IMR-90 (cell line): Measurements from ENCODE around the gene ABCA2. TPM values are rescaled to one million over a fixed set of nuclear protein-coding genes. Genes with fewer than 3 reads are reported as not detected.

ENCODE experiments used
- ATAC-seq: fragments of 200-7000 bp; cut with Tn5 transposase; 2 replicates; pipeline ENCODE4 v1.9.1; 2020; ENCODE audit warnings: low read depth, mild to moderate bottlenecking, moderate library complexity
- BruUV-seq: library from RNA; stranded (reverse); fragments of 400-500 nt; replicated peaks from 2 replicates; lab custom pipeline; 2021; lab: Mats Ljungman, UMichigan
- CTCF ChIA-PET: fragments of 300-600 bp; formaldehyde crosslinking; extraction: SDS; loops from one replicate; lab custom pipeline; 2021; ENCODE audit warnings: antibody characterized with exemption; lab: Yijun Ruan, JAX
- POLR2A ChIA-PET: fragments of 300-600 bp; sonication (Branson Sonifier 250); formaldehyde crosslinking; loops from one replicate; lab custom pipeline; 2022; ENCODE audit warnings: antibody characterized with exemption; ENCODE audit not compliant: unreplicated experiment; lab: Charles Lee
- DNase-seq: peaks from one replicate; pipeline ENCODE4 v3.0.0; 2013
- H2AFZ ChIP-seq: replicated peaks from 2 replicates; pipeline ENCODE3; 2013; ENCODE audit warnings: low read length, mild to moderate bottlenecking; ENCODE audit not compliant: poor library complexity
- H2AK5ac ChIP-seq: 2 replicates; pipeline ENCODE4 v1.6.1; 2013; ENCODE audit warnings: low read depth, low read length, inconsistent platforms
- H2AK9ac ChIP-seq: replicated peaks from 2 replicates; pipeline ENCODE3; 2013; ENCODE audit warnings: mild to moderate bottlenecking, low read depth, low read length, moderate library complexity; ENCODE audit not compliant: poor library complexity
- H2BK120ac ChIP-seq: 2 replicates; pipeline ENCODE4 v1.6.1; 2013; ENCODE audit warnings: low read depth, low read length, inconsistent platforms
- H2BK15ac ChIP-seq: 3 replicates; pipeline ENCODE4 v1.6.1; 2013; ENCODE audit warnings: low read depth, low read length, inconsistent platforms
- H2BK20ac ChIP-seq: 2 replicates; pipeline ENCODE4 v1.6.1; 2013; ENCODE audit warnings: low read depth, mild to moderate bottlenecking, inconsistent platforms, low read length, moderate library complexity
- H2BK5ac ChIP-seq: 2 replicates; pipeline ENCODE4 v1.6.1; 2013; ENCODE audit warnings: mild to moderate bottlenecking, low read depth, low read length, inconsistent platforms; ENCODE audit not compliant: poor library complexity, severe bottlenecking
- H3K14ac ChIP-seq: replicated peaks from 2 replicates; pipeline ENCODE4 v1.6.1; 2013; ENCODE audit warnings: low read depth, low read length, inconsistent platforms
- H3K18ac ChIP-seq: 2 replicates; pipeline ENCODE4 v1.6.1; 2013; ENCODE audit warnings: low read depth, low read length, control low read depth
- H3K23ac ChIP-seq: 2 replicates; pipeline ENCODE4 v1.6.1; 2013; ENCODE audit warnings: low read depth, low read length, inconsistent platforms
- H3K27ac ChIP-seq: 2 replicates; pipeline ENCODE4 v1.5.1; 2013; ENCODE audit warnings: mild to moderate bottlenecking, control low read depth, low read length; ENCODE audit not compliant: insufficient read depth
- H3K27me3 ChIP-seq: 2 replicates; pipeline ENCODE4 v1.6.1; 2013; ENCODE audit warnings: low read length; ENCODE audit not compliant: control insufficient read depth, insufficient read depth
- H3K36me3 ChIP-seq: 2 replicates; pipeline ENCODE4 v1.6.1; 2013; ENCODE audit warnings: low read length, mixed read lengths; ENCODE audit not compliant: control insufficient read depth, insufficient read depth
- H3K4ac ChIP-seq: 2 replicates; pipeline ENCODE4 v1.6.1; 2013; ENCODE audit warnings: low read depth, low read length, inconsistent platforms
- H3K4me1 ChIP-seq: 2 replicates; pipeline ENCODE4 v1.6.1; 2013; ENCODE audit warnings: low read length, mixed read lengths; ENCODE audit not compliant: control insufficient read depth, insufficient read depth
- H3K4me2 ChIP-seq: 2 replicates; pipeline ENCODE4 v1.6.1; 2013; ENCODE audit warnings: low read depth, mild to moderate bottlenecking, control low read depth, low read length, moderate library complexity
- H3K4me3 ChIP-seq: 2 replicates; pipeline ENCODE4 v1.5.1; 2013; ENCODE audit warnings: low read depth, mild to moderate bottlenecking, control low read depth, low read length, moderate library complexity; ENCODE audit not compliant: insufficient read depth
- H3K56ac ChIP-seq: 2 replicates; pipeline ENCODE4 v1.6.1; 2013; ENCODE audit warnings: low read length, inconsistent platforms; ENCODE audit not compliant: insufficient read depth; ENCODE audit errors: extremely low read depth
- H3K79me1 ChIP-seq, 2 experiments: 2 replicates each; pipeline ENCODE4 v1.6.1; 2013; ENCODE audit warnings: low read length in 2 of 2, inconsistent platforms in 1 of 2, low read depth in 1 of 2
- H3K9ac ChIP-seq: 2 replicates; pipeline ENCODE4 v1.6.1; 2013; ENCODE audit warnings: low read depth, low read length, control low read depth
- H3K9me1 ChIP-seq: 2 replicates; pipeline ENCODE4 v1.6.1; 2013; ENCODE audit warnings: low read length, inconsistent platforms; ENCODE audit not compliant: insufficient read depth
- H3K9me3 ChIP-seq: 2 replicates; pipeline ENCODE4 v1.6.1; 2013; ENCODE audit warnings: low read length; ENCODE audit not compliant: control insufficient read depth, insufficient read depth
- H4K20me1 ChIP-seq: 2 replicates; pipeline ENCODE4 v1.6.1; 2013; ENCODE audit warnings: low read length, inconsistent platforms; ENCODE audit not compliant: insufficient read depth
- H4K5ac ChIP-seq: 2 replicates; pipeline ENCODE4 v1.6.1; 2013; ENCODE audit warnings: mild to moderate bottlenecking, low read depth, low read length, control low read depth
- H4K8ac ChIP-seq, 2 experiments: 2 replicates each; pipeline ENCODE4 v1.6.1; 2013; ENCODE audit warnings: low read depth in 2 of 2, low read length in 2 of 2, control low read depth in 1 of 2, inconsistent platforms in 1 of 2
- H4K91ac ChIP-seq: 2 replicates; pipeline ENCODE4 v1.6.1; 2013; ENCODE audit warnings: low read depth, low read length, inconsistent platforms; ENCODE audit not compliant: insufficient read depth
- BHLHE40 ChIP-seq: fragments of 150-350 bp; IDR thresholded peaks from 2 replicates; pipeline ENCODE4 v1.6.1; 2016; ENCODE audit warnings: mild to moderate bottlenecking, low read depth, low read length
- CEBPB ChIP-seq: IDR thresholded peaks from 2 replicates; pipeline ENCODE4 v1.6.1; 2012; ENCODE audit warnings: low read depth, low read length, improper control_type of control experiment
- CHD1 ChIP-seq: IDR thresholded peaks from 2 replicates; pipeline ENCODE4 v1.6.1; 2012; ENCODE audit warnings: low read depth, low read length, improper control_type of control experiment
- MAFK ChIP-seq: IDR thresholded peaks from 2 replicates; pipeline ENCODE4 v1.6.1; 2012; ENCODE audit warnings: low read depth, low read length, improper control_type of control experiment
- MXI1 ChIP-seq: IDR thresholded peaks from 2 replicates; pipeline ENCODE4 v1.6.1; 2012; ENCODE audit warnings: low read depth, mild to moderate bottlenecking, low read length, moderate library complexity, borderline replicate concordance
- POLR2A ChIP-seq: IDR thresholded peaks from 2 replicates; pipeline ENCODE4 v1.6.1; 2012; ENCODE audit warnings: mild to moderate bottlenecking, low read depth, low read length
- RCOR1 ChIP-seq: IDR thresholded peaks from 2 replicates; pipeline ENCODE4 v1.6.1; 2012; ENCODE audit warnings: mild to moderate bottlenecking, low read length, improper control_type of control experiment; ENCODE audit not compliant: insufficient replicate concordance
- RFX5 ChIP-seq: IDR thresholded peaks from 2 replicates; pipeline ENCODE4 v1.8.0; 2012; ENCODE audit warnings: low read depth, mild to moderate bottlenecking, low read length, moderate library complexity
- WGBS, 2 experiments: methylation state at CpG; one replicate each; pipeline versions ENCODE4 v1.1.5 to v1.1.7; 2013; ENCODE audit warnings: missing lambda C conversion rate in 2 of 2; ENCODE audit not compliant: insufficient read length in 1 of 2; ENCODE audit errors: extremely low coverage in 2 of 2; 5-methylcytosine and 5-hydroxymethylcytosine counted together
- dilution Hi-C: fragments of 300-500 bp; cut with HindIII; formaldehyde crosslinking; loops from one replicate; pipeline ENCODE4 v1.14.3; 2018; ENCODE audit warnings: low sequenced_read_pairs; ENCODE audit not compliant: unreplicated experiment
- in situ Hi-C: fragments of 300-500 bp; cut with MboI; formaldehyde crosslinking; loops from 3 replicates; pipeline ENCODE4 v1.14.3; 2019; ENCODE audit warnings: low sequenced_read_pairs, inconsistent platforms, mixed read lengths
- intact Hi-C: fragments of 100-400 bp; cut with micrococcal nuclease; formaldehyde crosslinking; loops from 2 replicates; pipeline ENCODE4 v1.10.0; 2022
- polyA plus RNA-seq, 3 experiments: library from polyadenylated mRNA; depleted of rRNA; stranded (reverse); fragments of >200 nt; gene quantifications; 2 replicates each; pipeline ENCODE4 v1.2.3, GENCODE V29; 2012; ENCODE audit warnings: low replicate concordance in 1 of 3
- total RNA-seq: library from RNA; depleted of rRNA; stranded (reverse); fragments of >200 nt; gene quantifications from 2 replicates; pipeline ENCODE4 v1.2.3, GENCODE V29; 2012
- TF ChIP-seq, protein P1 (sequence below): fragments of 150-350 bp; IDR thresholded peaks from 2 replicates; pipeline ENCODE4 v1.6.1; 2017; ENCODE audit warnings: mild to moderate bottlenecking, antibody characterized with exemption, low read length, low read depth

ABCA2 gene
- total and polyA plus RNA-seq, 2 of the 4 experiments (the other 2 are of a cell fraction): 3.8 to 46.0 TPM

- no peaks in the 10 kb centered on the region for H3K4me1 ChIP-seq
- no peaks in the 10 kb centered on the region; the same call in 1 of the 2 replicates for H4K20me1 ChIP-seq
- H3K4me2 ChIP-seq: no peak overlapping the region
- H4K91ac ChIP-seq: no peak overlapping the region
- ATAC-seq (no peak), DNase-seq (no peak)
- no peak overlapping the region for H3K18ac ChIP-seq
- H2AFZ ChIP-seq: no peak overlapping the region
- H3K79me1 ChIP-seq: no peaks in the 10 kb centered on the region
- no peaks in the 10 kb centered on the region for H3K9me1 ChIP-seq
- no peak overlapping the region for H2BK20ac ChIP-seq
- H3K14ac ChIP-seq: no peak overlapping the region
- H2AK9ac ChIP-seq: no peak overlapping the region
- 10% methylated on average over 2 of the region's 10 CpGs; no CpG with 5 or more reads in 1 of the 2 experiments for WGBS, 2 experiments
- H3K27ac ChIP-seq: no peak overlapping the region
- H4K5ac ChIP-seq: no peak overlapping the region
- POLR2A ChIA-PET: no interaction called here
- no peak overlapping the region for H3K23ac ChIP-seq
- no peak overlapping the region for H2BK5ac ChIP-seq
- no peak for TF ChIP-seq POLR2A
- no peak for TF ChIP-seq CHD1
- TF ChIP-seq MXI1: no peak
- no peak for TF ChIP-seq MAFK
- TF ChIP-seq, protein P1, sequence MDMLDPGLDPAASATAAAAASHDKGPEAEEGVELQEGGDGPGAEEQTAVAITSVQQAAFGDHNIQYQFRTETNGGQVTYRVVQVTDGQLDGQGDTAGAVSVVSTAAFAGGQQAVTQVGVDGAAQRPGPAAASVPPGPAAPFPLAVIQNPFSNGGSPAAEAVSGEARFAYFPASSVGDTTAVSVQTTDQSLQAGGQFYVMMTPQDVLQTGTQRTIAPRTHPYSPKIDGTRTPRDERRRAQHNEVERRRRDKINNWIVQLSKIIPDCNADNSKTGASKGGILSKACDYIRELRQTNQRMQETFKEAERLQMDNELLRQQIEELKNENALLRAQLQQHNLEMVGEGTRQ: no peak
- TF ChIP-seq RFX5: no peak
- TF ChIP-seq BHLHE40: no peak
- TF ChIP-seq RCOR1: no peak
- TF ChIP-seq CEBPB: no peak
- no peak overlapping the region for H3K4me3 ChIP-seq
- BruUV-seq: no TSS peak
- peaks cover 2% of the 10 kb centered on the region for H3K36me3 ChIP-seq
- no peak overlapping the region for H2AK5ac ChIP-seq
- no peak overlapping the region for H3K9ac ChIP-seq
- intact Hi-C loops (no loop called here), in situ Hi-C loops (loop anchor here (10.0 kb wide), 1 partner anchor 248 kb away; no protein-coding TSS in a partner anchor), dilution Hi-C loops (no loop called here)
- CTCF ChIA-PET: no interaction called here
- H4K8ac ChIP-seq: no peak overlapping the region
- H3K9me3 ChIP-seq: no peaks in the 10 kb centered on the region
- H3K4ac ChIP-seq: no peak overlapping the region
- H2BK120ac ChIP-seq: no peak overlapping the region
- H2BK15ac ChIP-seq: no peak overlapping the region
- no peak overlapping the region for H3K56ac ChIP-seq
- H3K27me3 ChIP-seq: peaks cover 2% of the 10 kb centered on the region; the same call in 1 of the 2 replicates
Observed at GRCh38 chr9:137032858-137033257, 4.8 kb upstream of the ABCA2 start.
